Tibial nerve (tissue), 4 donors: ENCODE measurements around the gene TMC2. TPM values are rescaled to one million over a fixed set of nuclear protein-coding genes. Genes with fewer than 3 reads are reported as not detected.
A peak's percentile ranks its signal among the peaks of the same experiment; 100 is the strongest.

Experiments used
- DNase-seq, 2 donors: peaks; one replicate each; pipeline ENCODE4 v3.0.0-alpha.2; 2019; ENCODE audit warnings: low spot score in 2 of 2
- H3K27ac ChIP-seq, 4 donors: fragments of 200-600 bp; sonication (generic) in 3 of 4; one replicate each; pipeline ENCODE4 v1.5.1; 2017 to 2019; ENCODE audit warnings: mild to moderate bottlenecking in 1 of 4
- H3K27me3 ChIP-seq, 2 donors: fragments of 200-600 bp; sonication (generic) in 1 of 2; one replicate each; pipeline versions ENCODE4 v1.5.1 to v1.6.0; 2017 to 2019
- H3K36me3 ChIP-seq, 3 donors: fragments of 200-600 bp; sonication (generic); one replicate each; pipeline ENCODE4 v1.5.1; 2018 to 2019
- H3K4me1 ChIP-seq, 4 donors: fragments of 200-600 bp; sonication (generic) in 3 of 4; one replicate each; pipeline ENCODE4 v1.5.1; 2017 to 2019
- H3K4me3 ChIP-seq, 4 donors: fragments of 200-600 bp; sonication (generic) in 3 of 4; one replicate each; pipeline ENCODE4 v1.5.1; 2017 to 2019; ENCODE audit warnings: mild to moderate bottlenecking in 1 of 4, moderate library complexity in 1 of 4
- H3K9me3 ChIP-seq, 4 donors: fragments of 200-600 bp; sonication (generic) in 3 of 4; one replicate each; pipeline ENCODE4 v1.5.1; 2017 to 2019
- CTCF ChIP-seq, 5 experiments: fragments of 200-600 bp in 3 of 5; fragments of 450-650 bp in 2 of 5; sonication (generic) in 3 of 5; IDR thresholded peaks; one replicate each; pipeline ENCODE4 v1.5.1; 2016 to 2019; ENCODE audit warnings: antibody characterized with exemption in 5 of 5, mild to moderate bottlenecking in 3 of 5, moderate library complexity in 2 of 5
- EP300 ChIP-seq, 2 donors: sonication (generic); formaldehyde crosslinking; IDR thresholded peaks; one replicate each; pipeline ENCODE4 v1.6.1; 2017; ENCODE audit warnings: antibody characterized with exemption in 2 of 2, mild to moderate bottlenecking in 1 of 2
- POLR2A ChIP-seq, 2 donors: fragments of 450-650 bp; IDR thresholded peaks; one replicate each; pipeline ENCODE4 v1.6.1; 2017; ENCODE audit warnings: antibody characterized with exemption in 2 of 2, mild to moderate bottlenecking in 2 of 2, moderate library complexity in 2 of 2
- WGBS, 2 donors: methylation state at CpG; one replicate each; pipeline ENCODE4 v1.1.5; 2018; 5-methylcytosine and 5-hydroxymethylcytosine counted together
- total RNA-seq, 4 donors: library from RNA; depleted of rRNA; stranded (reverse); fragments of >200 nt; gene quantifications; one replicate each; pipeline ENCODE4 v1.1.0, GENCODE V29; 2016

The TMC2 gene
- total RNA-seq, 4 donors from 2014 or later: 0.21 to 0.59 (median 0.26) TPM

- H3K36me3 ChIP-seq: no peaks in the 10 kb centered on the region
- peaks cover 0 to 22% of the 10 kb centered on the region in 2 donors for H3K27me3 ChIP-seq
- H3K9me3 ChIP-seq: no peaks in the 10 kb centered on the region
- TF ChIP-seq POLR2A (IDR thresholded peaks at IDR 0.05) (no peak), CTCF (IDR thresholded peaks at IDR 0.05) (no peak), EP300 (IDR thresholded peaks at IDR 0.05) (no peak)
- DNase-seq: no peak
- H3K4me1 ChIP-seq: peaks cover 0 to 12% (median 0%) of the 10 kb centered on the region in 4 donors
- H3K27ac ChIP-seq: no peak overlapping the region
- 24 to 33% methylated on average over 6 of the region's 6 CpGs for WGBS, 2 donors
- H3K4me3 ChIP-seq: no peak overlapping the region
Measured at GRCh38 chr20:2687514-2687913, 151.1 kb downstream of the TMC2 start.

- H3K4me1 ChIP-seq: peaks cover 0 to 12% (median 0%) of the 10 kb centered on the region in 4 donors
- H3K36me3 ChIP-seq: no peaks in the 10 kb centered on the region
- WGBS, 2 donors: 17 to 18% methylated on average over 18 of the region's 18 CpGs
- H3K27ac ChIP-seq: no peak overlapping the region
- H3K27me3 ChIP-seq: peaks cover 0 to 22% of the 10 kb centered on the region in 2 donors
- H3K4me3 ChIP-seq: no peak overlapping the region
- TF ChIP-seq EP300 (IDR thresholded peaks at IDR 0.05) (no peak), CTCF (IDR thresholded peaks at IDR 0.05) (peak in 4 of 5 experiments; percentile 25 to 51 (median 49)), POLR2A (IDR thresholded peaks at IDR 0.05) (no peak)
- DNase-seq: peak in 1 of 2 donors; percentile 40
- H3K9me3 ChIP-seq: no peaks in the 10 kb centered on the region
Measured at GRCh38 chr20:2688041-2688591, 151.7 kb downstream of the TMC2 start.

- Histone ChIP-seq H3K27ac (no peak overlapping the region), H3K27me3 (peaks cover 0 to 37% of the 10 kb centered on the region in 2 donors), H3K36me3 (no peaks in the 10 kb centered on the region), H3K4me1 (peaks cover 0 to 26% (median 3%) of the 10 kb centered on the region in 4 donors), H3K4me3 (no peak overlapping the region), H3K9me3 (no peaks in the 10 kb centered on the region)
- 79 to 90% methylated on average over 3 of the region's 3 CpGs for WGBS, 2 donors
- no peak for TF ChIP-seq EP300 (IDR thresholded peaks at IDR 0.05)
- no peak for TF ChIP-seq CTCF (IDR thresholded peaks at IDR 0.05)
- TF ChIP-seq POLR2A (IDR thresholded peaks at IDR 0.05): no peak
- DNase-seq: no peak
Measured at GRCh38 chr20:2690213-2690612, 153.8 kb downstream of the TMC2 start.

- Histone ChIP-seq H3K27ac (no peak overlapping the region), H3K4me1 (peaks cover 0 to 26% (median 3%) of the 10 kb centered on the region in 4 donors), H3K9me3 (no peaks in the 10 kb centered on the region), H3K27me3 (peaks cover 0 to 39% of the 10 kb centered on the region in 2 donors), H3K36me3 (no peaks in the 10 kb centered on the region), H3K4me3 (no peak overlapping the region)
- no peak for DNase-seq
- 61 to 77% methylated on average over 6 of the region's 6 CpGs for WGBS, 2 donors
- TF ChIP-seq CTCF (IDR thresholded peaks at IDR 0.05) (no peak), POLR2A (IDR thresholded peaks at IDR 0.05) (no peak), EP300 (IDR thresholded peaks at IDR 0.05) (no peak)
Measured at GRCh38 chr20:2690718-2691117, 154.3 kb downstream of the TMC2 start.

GRCh38 chr20:2691127-2691526 is 154.8 kb downstream of the TMC2 start:
- H3K27ac ChIP-seq: peak overlapping the region in 1 of 4 donors; percentile 88
- no peak for DNase-seq
- WGBS, 2 donors: 74 to 80% methylated on average over 8 of the region's 8 CpGs

More at GRCh38 chr20:2691127-2691526, 154.8 kb downstream of the TMC2 start:
- TF ChIP-seq CTCF (IDR thresholded peaks at IDR 0.05) (no peak), EP300 (IDR thresholded peaks at IDR 0.05) (no peak), POLR2A (IDR thresholded peaks at IDR 0.05) (no peak)
- Histone ChIP-seq H3K9me3 (no peaks in the 10 kb centered on the region), H3K27me3 (peaks cover 0 to 40% of the 10 kb centered on the region in 2 donors), H3K4me3 (no peak overlapping the region), H3K4me1 (peaks cover 0 to 26% (median 3%) of the 10 kb centered on the region in 4 donors), H3K36me3 (no peaks in the 10 kb centered on the region)
